ENCODE measurements around the gene BAG1. TPM values are rescaled to one million over a fixed set of nuclear protein-coding genes. Genes with fewer than 3 reads are reported as not detected.

Gene BAG1
- total RNA-seq, 1 donor from 2014 or later = 70.4 TPM

- intact Hi-C loops (cut with micrococcal nuclease) = loop anchor here (10.0 kb wide), 1 partner anchor 636 kb away; no protein-coding TSS in a partner anchor
Measured at GRCh38 chr9:33220681-33221567, 43.6 kb downstream of the BAG1 start.

DNA sequence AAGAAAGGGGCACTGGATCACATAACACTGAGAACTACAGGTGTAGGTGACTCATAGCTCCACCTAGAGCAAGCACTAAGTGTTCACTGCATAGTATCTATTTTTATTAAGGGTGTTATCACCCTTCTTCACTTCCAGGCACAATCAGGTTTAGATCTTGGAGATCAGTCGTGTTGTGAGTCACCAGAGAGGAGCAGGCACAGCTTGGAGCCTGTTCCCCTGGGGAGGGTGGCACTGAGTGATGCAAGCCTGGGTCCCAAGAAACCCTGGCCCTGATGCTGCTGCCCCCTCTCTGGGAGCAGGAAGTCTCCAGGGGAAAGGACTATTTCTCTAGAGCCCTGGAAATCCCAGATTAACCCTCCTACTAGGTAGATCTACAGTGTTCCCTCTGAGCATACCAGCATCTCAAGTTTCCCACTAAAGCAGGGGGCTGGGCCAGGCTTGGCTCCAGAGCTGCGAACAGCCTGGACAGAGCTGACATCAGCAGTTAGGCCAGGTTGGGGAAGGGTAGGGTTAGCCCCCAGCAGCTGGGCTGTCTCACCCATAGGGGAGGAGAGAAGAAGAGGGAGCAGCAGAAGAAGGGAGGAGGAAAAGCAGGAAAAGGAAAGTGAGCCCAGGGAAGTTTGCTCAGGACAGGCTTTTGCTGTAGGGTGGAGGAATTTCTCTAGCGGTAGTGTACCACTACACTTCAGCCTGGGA, 52.7 kb downstream of the BAG1 start:
- intact Hi-C loops (cut with micrococcal nuclease) = no loop called here

GRCh38 chr9:33210006-33210715, 54.3 kb downstream of the BAG1 start:
- intact Hi-C loops (cut with micrococcal nuclease) = no loop called here

- intact Hi-C loops (cut with micrococcal nuclease) = no loop called here
Measured at GRCh38 chr9:33209394-33209793, 55.1 kb downstream of the BAG1 start.

DNA sequence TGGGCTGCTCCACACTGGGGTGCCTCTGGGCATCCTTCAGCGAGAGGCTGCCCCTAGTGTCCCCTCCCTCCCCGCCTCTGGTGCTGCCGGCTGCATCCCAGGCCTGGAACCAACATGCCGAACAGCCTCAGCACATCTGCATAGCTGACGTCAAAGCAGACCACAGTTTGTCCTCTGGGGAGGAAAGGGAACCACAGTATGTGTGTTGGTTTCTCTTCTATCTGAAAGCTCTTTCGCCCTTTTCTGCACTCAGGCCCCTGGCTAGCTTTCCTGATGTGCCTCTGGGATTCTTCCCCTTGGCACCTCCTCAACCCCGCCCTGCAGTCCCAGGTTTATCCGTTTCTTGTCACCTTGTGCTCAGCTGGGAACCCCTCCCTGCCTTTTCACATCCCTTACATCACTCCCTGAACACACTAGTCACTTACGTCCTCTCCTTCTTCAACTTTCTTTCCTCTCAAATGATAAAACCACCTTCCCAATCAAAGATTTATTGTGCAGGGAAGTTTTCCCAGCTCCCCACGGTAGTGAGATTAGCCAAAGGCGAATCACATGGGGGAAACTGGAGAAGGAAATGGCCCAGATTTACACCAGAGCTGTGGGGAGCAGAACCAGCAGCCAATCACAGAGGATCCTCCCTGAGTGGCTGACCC, 61.8 kb downstream of the BAG1 start:
- intact Hi-C loops (cut with micrococcal nuclease) = no loop called here

Other genes starting within 250 kb of the BAG1 start
- gene DNAJA1, start 239.4 kb downstream of the BAG1 start, total RNA-seq = 199 and 212 TPM in 2 replicates
- 25.2 and 25.8 TPM in 2 replicates for gene SMU1, start 188.0 kb downstream of the BAG1 start, total RNA-seq
- 41.8 and 42.9 TPM in 2 replicates for gene B4GALT1, start 97.4 kb downstream of the BAG1 start, total RNA-seq
- gene SPINK4, start 24.5 kb downstream of the BAG1 start, total RNA-seq = not detected in 2 replicates
- gene CHMP5, start 341 bp upstream of the BAG1 start, total RNA-seq = 48.4 and 51.5 TPM in 2 replicates
- gene NFX1, start 25.8 kb upstream of the BAG1 start, total RNA-seq = 44.0 and 45.4 TPM in 2 replicates
- gene AQP7, start 137.9 kb upstream of the BAG1 start, total RNA-seq = 0.48 and 0.66 TPM in 2 replicates
- gene AQP3, start 182.9 kb upstream of the BAG1 start, total RNA-seq = 109 and 113 TPM in 2 replicates
- gene NOL6, start 209.2 kb upstream of the BAG1 start, total RNA-seq = 47.9 and 52.7 TPM in 2 replicates

Measured in T-helper 2 cell treated with Interferon-gamma antibody and Interleukin-4, amounts not matched to agents 100 ng/mL and 5 ng/mL, for 36 hours (primary cell).